HepG2 (cell line): Measurements from ENCODE around the gene SEPTIN5. TPM values are rescaled to one million over a fixed set of nuclear protein-coding genes. Genes with fewer than 3 reads are reported as not detected.

ENCODE experiments used
- ATAC-seq: fragments of 200-7000 bp; cut with Tn5 transposase; 3 replicates; pipeline ENCODE4 v1.9.1; 2020; ENCODE audit warnings: mild to moderate bottlenecking, moderate library complexity
- BruUV-seq: library from RNA; stranded (reverse); fragments of 400-500 nt; replicated peaks from 2 replicates; lab custom pipeline; 2021; lab: Mats Ljungman, UMichigan
- CTCF ChIA-PET: fragments of 300-600 bp; formaldehyde crosslinking; extraction: SDS; loops from one replicate; lab custom pipeline; 2021; ENCODE audit warnings: low total read pairs, inconsistent platforms, low intra/inter-chr PET ratio; lab: Yijun Ruan, JAX
- POLR2A ChIA-PET: fragments of 350-600 bp; sonication (Branson Sonifier 250); formaldehyde crosslinking; loops from one replicate; lab custom pipeline; 2020; ENCODE audit warnings: antibody characterized with exemption, inconsistent platforms; lab: Yijun Ruan, JAX
- DNase-seq: peaks from one replicate; pipeline ENCODE4 v3.0.0-alpha.2; 2015; ENCODE audit warnings: low spot score
- FAIRE-seq: peaks from 3 replicates; lab custom pipeline; 2011; peaks lifted over from hg19 to GRCh38; lab: Jason Lieb, UNC
- H2AFZ ChIP-seq: one replicate; pipeline ENCODE4 v1.6.1; 2011; ENCODE audit warnings: low read length, inconsistent platforms
- H3K27ac ChIP-seq: fragments of 300-600 bp; 3 replicates; pipeline ENCODE4 v1.8.0; 2011; ENCODE audit warnings: mixed run types, mild to moderate bottlenecking, mixed read lengths, low read length, inconsistent platforms; ENCODE audit not compliant: insufficient read depth; ENCODE audit errors: extremely low read length
- H3K27me3 ChIP-seq, 2 experiments: fragments of 200-600 bp in 1 of 2; 2 replicates in 1 of 2; 3 replicates in 1 of 2; pipeline versions ENCODE4 v1.6.0 to v1.8.0; 2011; ENCODE audit warnings: low read length in 2 of 2, mild to moderate bottlenecking in 2 of 2, moderate library complexity in 2 of 2, inconsistent platforms in 1 of 2; ENCODE audit not compliant: insufficient read depth in 2 of 2, control insufficient read depth in 1 of 2
- H3K36me3 ChIP-seq, 2 experiments: fragments of 200-600 bp in 1 of 2; replicated peaks in 1 of 2; 2 replicates in 1 of 2; 3 replicates in 1 of 2; pipeline versions ENCODE4 v1.5.1 to v1.8.0; 2011; ENCODE audit warnings: low read length in 2 of 2, inconsistent platforms in 1 of 2; ENCODE audit not compliant: insufficient read depth in 2 of 2, control insufficient read depth in 1 of 2
- H3K4me1 ChIP-seq: 2 replicates; pipeline ENCODE4 v1.5.1; 2012; ENCODE audit warnings: low read length, inconsistent platforms; ENCODE audit not compliant: insufficient read depth
- H3K4me2 ChIP-seq: 2 replicates; pipeline ENCODE4 v1.6.0; 2011; ENCODE audit warnings: low read depth, low read length, inconsistent platforms
- H3K4me3 ChIP-seq, 3 experiments: fragments of 200-600 bp in 1 of 3; sonication (generic), shearing (Covaris generic) in 1 of 3; replicated peaks in 1 of 3; 2 replicates each; pipeline ENCODE4 v1.5.1; 2011 to 2016; ENCODE audit warnings: low read length in 3 of 3, inconsistent platforms in 2 of 3, low read depth in 2 of 3, mild to moderate bottlenecking in 2 of 3, control low read depth in 1 of 3, mixed read lengths in 1 of 3; ENCODE audit not compliant: insufficient read depth in 1 of 3
- H3K79me2 ChIP-seq: one replicate; pipeline ENCODE4 v1.6.1; 2011; ENCODE audit warnings: low read length, inconsistent platforms; ENCODE audit not compliant: insufficient read depth
- H3K9ac ChIP-seq: 2 replicates; pipeline ENCODE4 v1.6.0; 2011; ENCODE audit warnings: mild to moderate bottlenecking, low read depth, low read length, inconsistent platforms; ENCODE audit not compliant: insufficient read depth
- H3K9me3 ChIP-seq: 2 replicates; pipeline ENCODE4 v1.5.1; 2012; ENCODE audit warnings: mild to moderate bottlenecking, low read length
- H4K20me1 ChIP-seq: 2 replicates; pipeline ENCODE4 v1.6.0; 2011; ENCODE audit warnings: inconsistent platforms, mild to moderate bottlenecking, low read length, moderate library complexity; ENCODE audit not compliant: insufficient read depth
- BATF2 ChIP-seq: sonication (generic); formaldehyde crosslinking; IDR thresholded peaks from 2 replicates; pipeline ENCODE4 v1.8.0; 2022; ENCODE audit warnings: mild to moderate bottlenecking, missing genetic modification reagents, moderate library complexity
- BRF2 ChIP-seq: sonication (generic); formaldehyde crosslinking; IDR thresholded peaks from 2 replicates; pipeline ENCODE4 v1.8.1; 2022; ENCODE audit warnings: mild to moderate bottlenecking, missing genetic modification reagents
- HIVEP1 ChIP-seq: sonication (generic); formaldehyde crosslinking; IDR thresholded peaks from 2 replicates; pipeline ENCODE4 v1.4.0; 2020; ENCODE audit warnings: mild to moderate bottlenecking, missing genetic modification reagents
- NFRKB ChIP-seq: fragments of 450-650 bp; IDR thresholded peaks from 2 replicates; pipeline ENCODE4 v1.6.1; 2017
- NR2F2 ChIP-seq: IDR thresholded peaks from 2 replicates; pipeline ENCODE4 v1.6.1; 2012; ENCODE audit warnings: low read depth, inconsistent platforms, borderline replicate concordance
- RBM39 ChIP-seq: fragments of 200-400 bp; formaldehyde crosslinking; IDR thresholded peaks from one replicate; pipeline ENCODE4 v1.6.1; 2018; ENCODE audit warnings: antibody characterized with exemption, mild to moderate bottlenecking, low read depth, low read length; ENCODE audit not compliant: poor library complexity, severe bottlenecking
- THAP8 ChIP-seq: sonication (generic); formaldehyde crosslinking; IDR thresholded peaks from 2 replicates; pipeline ENCODE4 v1.5.1; 2020; ENCODE audit warnings: missing genetic modification reagents, mild to moderate bottlenecking, borderline replicate concordance
- USF2 ChIP-seq, 2 experiments: sonication (generic) in 1 of 2; formaldehyde crosslinking in 1 of 2; IDR thresholded peaks; 2 replicates each; pipeline versions ENCODE4 v1.5.1 to v1.6.1; 2011 to 2020; ENCODE audit warnings: borderline replicate concordance in 1 of 2, low read depth in 1 of 2, low read length in 1 of 2, mild to moderate bottlenecking in 1 of 2, missing genetic modification reagents in 1 of 2, moderate library complexity in 1 of 2
- ZHX1 ChIP-seq: sonication (generic); formaldehyde crosslinking; IDR thresholded peaks from 2 replicates; pipeline ENCODE4 v1.8.1; 2022; ENCODE audit warnings: low read depth, mild to moderate bottlenecking, missing genetic modification reagents
- ZNF232 ChIP-seq: sonication (generic); formaldehyde crosslinking; IDR thresholded peaks from 2 replicates; pipeline ENCODE4 v1.4.0; 2020; ENCODE audit warnings: missing genetic modification reagents, borderline replicate concordance
- ZNF556 ChIP-seq: sonication (generic); formaldehyde crosslinking; IDR thresholded peaks from 2 replicates; pipeline ENCODE4 v1.4.0; 2020; ENCODE audit warnings: mild to moderate bottlenecking, missing genetic modification reagents, borderline replicate concordance
- ZNF704 ChIP-seq: sonication (generic); formaldehyde crosslinking; IDR thresholded peaks from 2 replicates; pipeline ENCODE4 v1.8.1; 2023; ENCODE audit warnings: mild to moderate bottlenecking, inconsistent platforms, moderate library complexity, missing genetic modification reagents, borderline replicate concordance
- ZNF772 ChIP-seq: sonication (generic); formaldehyde crosslinking; IDR thresholded peaks from 2 replicates; pipeline ENCODE4 v1.5.0; 2020; ENCODE audit warnings: mild to moderate bottlenecking, missing genetic modification reagents
- ZNF777 ChIP-seq: sonication (generic); formaldehyde crosslinking; IDR thresholded peaks from 2 replicates; pipeline ENCODE4 v1.4.0; 2020; ENCODE audit warnings: missing genetic modification reagents
- WGBS: methylation state at CpG from one replicate; pipeline ENCODE4 v1.1.6; 2017; ENCODE audit warnings: low lambda C conversion rate; 5-methylcytosine and 5-hydroxymethylcytosine counted together
- in situ Hi-C: cut with HindIII; loops from 2 replicates; pipeline ENCODE4 v1.10.0; 2017; ENCODE audit warnings: low pct_unique_long_range_greater_than_20kb; ENCODE audit not compliant: extremely low pct_ligation_motif_present
- intact Hi-C: fragments of 100-400 bp; cut with micrococcal nuclease; formaldehyde crosslinking; loops from one replicate; pipeline ENCODE4 v1.10.0; 2022; ENCODE audit not compliant: unreplicated experiment
- polyA plus RNA-seq, 8 experiments: library from polyadenylated mRNA; depleted of rRNA in 3 of 8; stranded (reverse) in 7 of 8; unstranded in 1 of 8; fragments of >200 nt; fragmentation: Illumina TruSeq in 4 of 8; extraction: Trizol in 4 of 8; gene quantifications; 2 replicates each; pipeline versions ENCODE4 v1.2.1 to v1.2.3, GENCODE V29; 2011 to 2016; ENCODE audit warnings: low read depth in 4 of 8, missing spikeins in 1 of 8, mixed read lengths in 1 of 8; ENCODE audit not compliant: insufficient read depth in 1 of 8
- total RNA-seq, 5 experiments: library from RNA; depleted of rRNA; stranded (reverse); fragments of >200 nt; fragmentation: Illumina TruSeq; extraction: Trizol; gene quantifications; 2 replicates each; pipeline ENCODE4 v1.2.3, GENCODE V29; 2016; ENCODE audit warnings: low read depth in 1 of 5

The SEPTIN5 gene
- total and polyA plus RNA-seq, 2 of the 13 experiments (the other 11 are each of a cell fraction or from before 2014, with no cell fraction given), result 0.33 TPM; not detected in 1

GRCh38 chr22:19719488-19720021 lies 5.3 kb downstream of the SEPTIN5 start:
- FAIRE-seq (no peak), ATAC-seq (no peak), DNase-seq (no peak)
- H3K4me3 ChIP-seq, result no peak overlapping the region
- ChIA-PET CTCF (no interaction called here), POLR2A (no interaction called here)
- no peaks in the 10 kb centered on the region for H3K9me3 ChIP-seq
- no TSS peak for BruUV-seq
- H3K4me2 ChIP-seq, result no peak overlapping the region
- no peak overlapping the region for H3K27ac ChIP-seq
- H3K4me1 ChIP-seq, result peaks cover 35% of the 10 kb centered on the region
- H3K9ac ChIP-seq, result no peak overlapping the region
- peaks cover 26 to 89% of the 10 kb centered on the region in 2 experiments for H3K27me3 ChIP-seq
- in situ Hi-C loops (loop anchor here (5.0 kb wide), 1 partner anchor 42 kb away; no protein-coding TSS in a partner anchor), intact Hi-C loops (no loop called here)
- H2AFZ ChIP-seq, result no peak overlapping the region
- peaks cover 8% of the 10 kb centered on the region; the same call in 1 of the 2 replicates for H4K20me1 ChIP-seq
- WGBS, result 51% methylated on average over 7 of the region's 12 CpGs
- no peaks in the 10 kb centered on the region for H3K36me3 ChIP-seq
- no peaks in the 10 kb centered on the region for H3K79me2 ChIP-seq
- no peak for TF ChIP-seq NR2F2
- TF ChIP-seq NFRKB, result no peak
- TF ChIP-seq ZHX1 (CRISPR knock-in tag), result no peak
- TF ChIP-seq RBM39, result no peak
- no peak for TF ChIP-seq ZNF556 (CRISPR knock-in tag)
- TF ChIP-seq ZNF777, result no peak
- TF ChIP-seq THAP8 (CRISPR knock-in tag), result no peak
- no peak for TF ChIP-seq ZNF704 (CRISPR knock-in tag)
- TF ChIP-seq USF2 (IDR thresholded peaks at IDR 0.05; ENCODE audit: low read depth, low read length), result no peak
- no peak for TF ChIP-seq USF2 (CRISPR knock-in tag; IDR thresholded peaks at IDR 0.05; ENCODE audit: borderline replicate concordance)
- TF ChIP-seq HIVEP1 (CRISPR knock-in tag), result no peak
- TF ChIP-seq BATF2 (CRISPR knock-in tag), result no peak
- TF ChIP-seq BRF2 (CRISPR knock-in tag), result no peak
- TF ChIP-seq ZNF232 (CRISPR knock-in tag), result no peak
- TF ChIP-seq ZNF772 (CRISPR knock-in tag), result no peak
